H7 (cell line): ENCODE results near the gene SDR39U1. TPM values are rescaled to one million over a fixed set of nuclear protein-coding genes. Genes with fewer than 3 reads are reported as not detected.
"Not testable (repeated sequence)": the region's sequence is repeated elsewhere in the genome, so short reads cannot be mapped to it uniquely, and the experiment has no call there.

Experiments
- DNase-seq: peaks from one replicate; pipeline ENCODE4 v3.0.0; 2012
- H3K27me3 ChIP-seq: 2 replicates; pipeline ENCODE4 v1.6.0; 2011; ENCODE audit warnings: mild to moderate bottlenecking, low read length; ENCODE audit not compliant: control insufficient read depth, insufficient read depth
- H3K36me3 ChIP-seq: replicated peaks from 2 replicates; pipeline ENCODE4 v1.5.1; 2011; ENCODE audit warnings: low read length; ENCODE audit not compliant: control insufficient read depth, insufficient read depth
- H3K4me3 ChIP-seq: 2 replicates; pipeline ENCODE4 v1.5.1; 2011; ENCODE audit warnings: low read depth, mild to moderate bottlenecking, control low read depth, low read length, moderate library complexity; ENCODE audit not compliant: insufficient read depth
- total RNA-seq: library from RNA; depleted of rRNA; stranded (reverse); fragments of >200 nt; shearing (Covaris generic); gene quantifications from 2 replicates; pipeline ENCODE4 v1.2.3, GENCODE V29; 2014

The SDR39U1 gene
- total RNA-seq, 1 experiment from 2014 or later, result 26.7 TPM

GRCh38 chr14:24463017-24463883 is 20.7 kb upstream of the SDR39U1 start:
- Histone ChIP-seq H3K27me3 (no peaks in the 10 kb centered on the region), H3K36me3 (no peaks in the 10 kb centered on the region), H3K4me3 (no peak overlapping the region)
- DNase-seq, result no peak

- DNase-seq, result no peak
- Histone ChIP-seq H3K4me3 (no peak overlapping the region), H3K27me3 (no peaks in the 10 kb centered on the region), H3K36me3 (no peaks in the 10 kb centered on the region)
Measured at GRCh38 chr14:24461336-24461735, 18.8 kb upstream of the SDR39U1 start.

GRCh38 chr14:24459331-24459730 is 16.8 kb upstream of the SDR39U1 start:
- no peaks in the 10 kb centered on the region for H3K36me3 ChIP-seq
- H3K27me3 ChIP-seq, result no peaks in the 10 kb centered on the region
- no peak overlapping the region for H3K4me3 ChIP-seq
- DNase-seq, result no peak

- no peaks in the 10 kb centered on the region for H3K36me3 ChIP-seq
- H3K4me3 ChIP-seq, result no peak overlapping the region
- no peaks in the 10 kb centered on the region for H3K27me3 ChIP-seq
- no peak for DNase-seq
Measured at GRCh38 chr14:24458736-24459135, 16.2 kb upstream of the SDR39U1 start.

GRCh38 chr14:24456980-24457379 is 14.4 kb upstream of the SDR39U1 start:
- Histone ChIP-seq H3K27me3 (no peaks in the 10 kb centered on the region), H3K4me3 (no peak overlapping the region), H3K36me3 (no peaks in the 10 kb centered on the region)
- DNase-seq, result no peak

DNA sequence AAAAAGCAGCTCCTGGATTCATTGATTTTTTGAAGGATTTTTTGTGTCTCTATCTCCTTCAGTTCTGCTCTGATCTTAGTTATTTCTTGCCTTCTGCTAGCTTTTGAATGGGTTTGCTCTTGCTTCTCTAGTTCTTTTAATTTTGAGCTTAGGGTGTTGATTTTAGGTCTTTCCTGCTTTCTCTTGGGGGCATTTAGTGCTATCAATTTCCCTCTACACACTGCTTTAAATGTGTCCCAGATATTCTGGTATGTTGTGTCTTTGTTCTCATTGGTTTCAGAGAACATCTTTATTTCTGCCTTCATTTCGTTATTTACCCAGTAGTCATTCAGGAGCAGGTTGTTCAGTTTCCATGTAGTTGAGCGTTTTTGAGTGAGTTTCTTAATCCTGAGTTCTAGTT is 8.3 kb upstream of the SDR39U1 start:
- not testable (repeated sequence) for H3K36me3 ChIP-seq, H3K4me3 ChIP-seq, H3K27me3 ChIP-seq, DNase-seq

GRCh38 chr14:24443053-24443665 is 583 bp upstream of the SDR39U1 start:
- Histone ChIP-seq H3K4me3 (peak overlapping the region; percentile 87), H3K36me3 (peaks cover 14% of the 10 kb centered on the region), H3K27me3 (no peaks in the 10 kb centered on the region)
- DNase-seq, result no peak

DNA sequence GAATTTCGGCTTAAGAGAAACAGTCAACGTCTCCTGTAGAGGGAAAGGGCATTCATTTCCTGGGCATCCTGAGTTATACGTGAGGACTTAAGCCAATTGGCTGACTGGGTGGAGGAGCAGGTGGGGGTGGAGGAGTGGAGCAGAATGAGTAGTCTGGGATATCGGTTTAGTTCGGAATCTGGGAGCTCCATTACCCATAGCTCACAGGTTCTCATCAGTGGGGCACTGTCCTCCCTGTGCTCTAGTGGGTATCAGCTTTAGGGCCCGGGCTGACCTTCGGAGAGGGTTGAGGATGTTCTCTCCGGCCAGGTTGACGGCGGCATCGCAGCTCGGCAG is 704 bp downstream of the SDR39U1 start:
- peak overlapping the region; percentile 87 for H3K4me3 ChIP-seq
- DNase-seq, result no peak
- H3K36me3 ChIP-seq, result peaks cover 19% of the 10 kb centered on the region
- no peaks in the 10 kb centered on the region for H3K27me3 ChIP-seq

- Histone ChIP-seq H3K4me3 (peak overlapping the region; percentile 87), H3K36me3 (peaks cover 19% of the 10 kb centered on the region), H3K27me3 (no peaks in the 10 kb centered on the region)
- no peak for DNase-seq
Measured at GRCh38 chr14:24441485-24441884, 1.1 kb downstream of the SDR39U1 start.

DNA sequence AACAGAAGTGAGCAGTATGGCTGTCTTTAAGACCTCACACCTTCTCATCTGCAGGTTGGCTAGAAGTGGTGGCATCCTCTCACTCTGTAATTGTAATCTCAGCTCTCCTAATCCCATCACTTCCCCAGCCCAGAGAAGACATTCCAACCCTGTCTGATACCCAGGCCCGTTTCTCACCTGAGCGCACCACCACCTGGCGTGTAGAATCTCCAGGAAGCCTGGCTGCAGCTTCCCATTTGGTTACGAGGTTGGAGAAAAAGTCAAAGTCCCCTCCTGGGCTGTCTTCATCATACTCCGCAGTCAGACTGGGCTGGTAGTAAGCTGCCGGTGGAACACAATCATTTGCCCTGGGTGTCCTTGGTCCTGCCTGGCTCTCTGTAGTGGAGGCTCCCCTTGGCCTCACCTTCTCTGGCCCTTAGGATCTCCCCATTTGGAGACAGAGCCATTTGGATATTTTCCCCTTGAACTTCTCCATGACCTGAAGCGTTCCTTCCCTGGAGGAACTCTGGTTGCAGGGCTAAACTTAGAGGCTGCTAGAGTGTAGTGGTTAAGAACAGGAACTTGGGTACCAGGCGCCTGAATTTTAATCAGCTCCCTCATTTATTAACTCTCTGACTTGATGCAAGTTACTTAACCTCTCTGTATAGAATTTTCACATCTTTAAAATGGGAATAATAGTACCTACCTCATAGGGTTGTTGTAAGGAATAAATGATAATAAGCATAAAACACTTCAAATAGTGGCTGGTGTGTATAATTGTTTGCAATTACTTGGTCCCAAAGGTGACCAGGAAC is 1.8 kb downstream of the SDR39U1 start:
- H3K4me3 ChIP-seq, result no peak overlapping the region
- peaks cover 19% of the 10 kb centered on the region for H3K36me3 ChIP-seq
- no peaks in the 10 kb centered on the region for H3K27me3 ChIP-seq
- DNase-seq, result no peak

DNA sequence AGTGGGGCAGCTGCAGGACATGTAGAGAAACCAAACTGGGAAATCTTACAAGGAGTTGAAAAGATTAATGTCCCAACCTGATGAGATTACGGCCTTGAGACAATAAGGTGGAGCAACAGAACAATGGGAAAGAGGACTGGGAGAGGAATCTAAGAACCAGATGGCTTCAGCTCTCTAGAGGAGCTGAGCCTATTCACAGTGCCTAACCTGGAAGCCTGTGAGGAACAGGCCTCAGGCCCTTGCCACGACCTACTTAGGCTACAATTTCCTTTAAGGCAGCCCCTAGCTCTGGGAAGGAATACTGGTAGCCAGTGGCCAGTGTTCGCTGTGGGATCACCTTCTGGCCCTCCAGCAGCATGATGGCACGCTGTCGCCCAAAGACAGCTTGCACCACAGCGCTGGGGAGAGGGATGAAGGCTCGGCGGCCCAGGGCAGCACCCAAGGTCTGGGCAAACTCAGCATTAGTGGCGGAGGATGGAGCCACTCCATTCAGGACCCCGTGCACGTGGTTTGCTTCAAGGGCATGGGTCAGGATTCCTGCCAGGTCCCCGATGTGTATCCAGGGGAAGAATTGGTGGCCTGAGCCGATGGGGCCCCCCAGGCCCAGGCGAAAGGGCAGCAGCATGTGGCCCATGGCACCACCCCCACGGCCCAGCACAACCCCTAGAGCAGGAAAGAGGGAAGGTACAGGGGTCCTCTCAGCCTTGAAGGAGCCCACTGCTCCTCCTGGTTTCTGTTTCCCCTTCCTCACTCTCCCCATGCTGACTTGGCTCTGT is 2.6 kb downstream of the SDR39U1 start:
- Histone ChIP-seq H3K27me3 (no peaks in the 10 kb centered on the region), H3K36me3 (peaks cover 19% of the 10 kb centered on the region), H3K4me3 (no peak overlapping the region)
- DNase-seq, result no peak

DNA sequence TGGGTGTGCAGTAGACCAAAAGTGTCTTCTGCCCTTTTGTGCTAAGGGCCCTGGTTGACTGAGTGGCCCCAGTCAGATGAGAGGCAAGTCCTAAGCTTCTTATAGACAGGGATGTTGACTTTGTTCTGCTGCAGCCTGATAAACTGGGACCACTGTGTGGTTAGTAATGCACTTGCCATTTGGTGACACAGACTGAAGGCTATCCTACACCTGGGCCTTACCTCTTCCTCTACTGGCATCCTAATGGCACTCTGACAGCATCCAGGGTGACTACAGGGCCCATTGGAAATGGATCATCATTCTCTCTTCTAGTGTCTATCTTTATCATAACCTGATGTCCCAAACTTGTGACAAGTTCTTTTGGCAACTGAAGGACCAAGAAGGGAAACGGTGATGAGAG is 3.3 kb downstream of the SDR39U1 start:
- Histone ChIP-seq H3K4me3 (no peak overlapping the region), H3K36me3 (peaks cover 19% of the 10 kb centered on the region), H3K27me3 (no peaks in the 10 kb centered on the region)
- no peak for DNase-seq

- no peak for DNase-seq
- Histone ChIP-seq H3K4me3 (no peak overlapping the region), H3K27me3 (no peaks in the 10 kb centered on the region), H3K36me3 (peaks cover 19% of the 10 kb centered on the region)
Measured at GRCh38 chr14:24438223-24439097, 4.1 kb downstream of the SDR39U1 start.

- H3K36me3 ChIP-seq, result peaks cover 20% of the 10 kb centered on the region
- DNase-seq, result no peak
Measured at GRCh38 chr14:24437736-24438067, 4.9 kb downstream of the SDR39U1 start.

More at GRCh38 chr14:24437736-24438067, 4.9 kb downstream of the SDR39U1 start:
- no peak overlapping the region for H3K4me3 ChIP-seq
- no peaks in the 10 kb centered on the region for H3K27me3 ChIP-seq
